Ramos (cell line): ENCODE data around the gene SMYD1.

Experiments
- in situ Hi-C: fragments of 300-500 bp; cut with MboI; formaldehyde crosslinking; loops from one replicate; pipeline ENCODE4 v1.14.3; 2022; ENCODE audit warnings: low sequenced_read_pairs; ENCODE audit not compliant: unreplicated experiment

SMYD1 gene

DNA sequence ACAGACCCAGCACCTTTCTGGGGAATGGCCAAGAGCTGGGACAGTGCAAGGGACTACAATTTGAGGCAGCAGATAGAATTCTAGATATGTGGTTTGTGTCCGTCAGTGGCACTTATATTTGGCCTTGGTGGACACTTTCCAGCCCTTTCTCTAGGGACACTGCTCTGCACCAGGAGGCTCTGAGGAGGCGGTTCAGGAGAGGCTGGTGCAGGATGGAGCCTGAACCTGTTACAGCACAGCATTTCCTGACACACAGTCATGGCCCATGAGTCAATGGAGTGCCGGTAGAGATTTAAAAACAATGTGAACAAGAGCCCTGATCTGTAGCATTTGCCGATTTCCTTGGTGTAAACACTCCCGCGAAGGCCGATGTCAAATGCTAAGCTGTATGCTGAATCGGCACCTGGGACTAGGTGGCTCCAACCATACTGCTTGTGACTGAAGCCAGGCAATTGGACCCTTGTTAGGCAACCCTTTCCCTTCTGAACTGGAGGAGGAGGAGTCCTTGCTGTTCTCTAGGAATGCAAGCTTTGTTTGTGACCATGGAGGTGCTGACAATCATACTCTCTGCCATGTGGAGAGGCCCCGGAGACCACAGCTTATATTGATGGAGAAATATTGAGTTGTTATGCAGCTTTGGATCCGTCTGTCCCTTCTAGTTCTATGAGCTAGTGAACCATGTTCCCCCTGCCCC lies 48.3 kb downstream of the SMYD1 start:
- in situ Hi-C loops = no loop called here

DNA sequence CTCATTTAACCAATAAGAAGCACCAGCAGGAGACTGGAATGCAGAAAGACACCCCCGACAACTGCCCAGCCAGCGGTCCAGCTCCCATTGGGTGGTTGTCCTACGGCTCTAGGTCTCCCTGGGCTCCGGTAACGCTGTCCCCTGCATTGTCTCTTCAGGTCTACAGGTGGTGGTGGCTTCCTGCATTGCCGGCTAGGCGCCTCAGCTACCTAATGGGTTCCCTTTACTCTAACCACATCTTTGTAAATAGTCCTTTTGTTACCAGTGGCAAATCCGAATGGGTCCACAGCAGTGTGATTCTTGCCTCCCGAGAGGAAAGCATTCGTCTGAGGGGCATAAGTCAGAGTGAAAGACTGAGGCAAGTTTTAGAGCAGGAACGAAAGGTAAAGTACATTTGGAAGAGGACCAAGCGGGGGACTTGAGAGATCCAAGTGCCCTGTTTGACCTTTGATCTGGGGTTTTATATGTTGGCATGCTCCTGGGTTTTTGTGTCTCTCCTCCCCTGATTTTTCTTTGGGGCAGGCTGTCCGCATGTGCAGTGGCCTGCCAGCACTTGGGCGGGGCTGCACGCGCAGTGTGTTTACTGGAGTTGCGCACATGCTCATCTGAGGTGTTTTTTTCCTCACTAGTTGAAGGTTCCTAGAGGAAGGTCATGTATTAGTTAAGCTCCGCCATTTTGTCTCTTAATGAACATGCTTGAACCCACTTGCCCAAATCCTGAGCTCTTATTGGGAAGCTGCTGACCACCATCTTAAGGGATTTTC lies 49.2 kb downstream of the SMYD1 start:
- in situ Hi-C loops = no loop called here

DNA sequence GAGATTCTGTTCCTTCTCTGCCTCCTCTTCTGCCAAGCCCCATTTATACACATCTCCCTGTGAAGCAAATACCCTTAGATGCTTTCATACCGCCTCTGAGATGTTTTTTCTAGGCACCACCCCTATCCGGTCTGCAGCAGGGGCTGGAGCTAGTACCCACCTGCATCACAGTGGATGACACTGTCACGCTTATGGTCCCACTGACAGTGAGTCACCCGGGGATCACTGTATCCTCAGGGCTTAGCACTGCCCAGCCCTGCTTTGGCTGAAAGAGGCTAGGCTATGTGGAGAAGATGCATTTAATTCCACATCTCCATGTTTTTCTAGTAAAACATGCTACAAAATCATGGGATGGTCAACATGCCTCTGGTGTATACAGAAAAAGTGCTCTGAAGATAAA lies 50.3 kb downstream of the SMYD1 start:
- in situ Hi-C loops = no loop called here

- in situ Hi-C loops = no loop called here
Observed at GRCh38 chr2:88121678-88122077, 54.1 kb downstream of the SMYD1 start.

DNA sequence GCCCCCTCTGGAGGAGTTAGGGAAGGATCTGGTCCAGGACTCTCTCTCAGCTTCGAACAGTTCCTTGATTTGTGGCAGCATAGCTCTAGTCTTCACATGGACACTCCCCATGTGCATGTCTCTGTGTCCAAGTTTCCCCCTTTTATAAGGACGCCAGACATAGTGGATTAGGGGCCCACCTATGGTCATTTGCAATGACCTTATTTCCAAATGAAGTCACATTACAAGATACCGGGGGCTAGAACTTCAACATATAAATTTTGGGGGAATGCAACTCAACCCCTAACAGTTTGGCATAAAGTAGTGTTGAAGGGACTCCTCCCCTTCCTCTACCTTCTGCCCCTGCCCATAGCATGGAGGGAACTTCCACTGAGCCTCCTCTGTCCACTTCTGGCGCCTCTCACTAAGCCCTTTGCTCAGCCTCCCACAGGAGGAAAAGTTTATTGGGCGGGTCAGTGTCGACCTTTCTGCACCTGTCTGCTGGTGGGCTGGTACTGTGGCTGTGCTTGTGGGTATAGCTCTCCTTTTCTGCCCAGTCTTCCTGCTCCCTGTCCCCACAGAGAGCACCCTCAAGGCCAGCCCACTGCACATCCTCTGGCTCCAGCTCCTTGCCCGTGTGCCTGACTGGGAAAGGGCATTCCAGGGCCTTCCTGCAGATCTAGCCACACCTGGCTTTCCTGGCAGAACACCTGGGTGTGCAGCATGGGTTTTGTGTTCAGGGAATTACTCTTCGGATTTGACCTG lies 54.7 kb downstream of the SMYD1 start:
- in situ Hi-C loops = no loop called here

GRCh38 chr2:88123164-88123974 lies 55.7 kb downstream of the SMYD1 start:
- in situ Hi-C loops = no loop called here

DNA sequence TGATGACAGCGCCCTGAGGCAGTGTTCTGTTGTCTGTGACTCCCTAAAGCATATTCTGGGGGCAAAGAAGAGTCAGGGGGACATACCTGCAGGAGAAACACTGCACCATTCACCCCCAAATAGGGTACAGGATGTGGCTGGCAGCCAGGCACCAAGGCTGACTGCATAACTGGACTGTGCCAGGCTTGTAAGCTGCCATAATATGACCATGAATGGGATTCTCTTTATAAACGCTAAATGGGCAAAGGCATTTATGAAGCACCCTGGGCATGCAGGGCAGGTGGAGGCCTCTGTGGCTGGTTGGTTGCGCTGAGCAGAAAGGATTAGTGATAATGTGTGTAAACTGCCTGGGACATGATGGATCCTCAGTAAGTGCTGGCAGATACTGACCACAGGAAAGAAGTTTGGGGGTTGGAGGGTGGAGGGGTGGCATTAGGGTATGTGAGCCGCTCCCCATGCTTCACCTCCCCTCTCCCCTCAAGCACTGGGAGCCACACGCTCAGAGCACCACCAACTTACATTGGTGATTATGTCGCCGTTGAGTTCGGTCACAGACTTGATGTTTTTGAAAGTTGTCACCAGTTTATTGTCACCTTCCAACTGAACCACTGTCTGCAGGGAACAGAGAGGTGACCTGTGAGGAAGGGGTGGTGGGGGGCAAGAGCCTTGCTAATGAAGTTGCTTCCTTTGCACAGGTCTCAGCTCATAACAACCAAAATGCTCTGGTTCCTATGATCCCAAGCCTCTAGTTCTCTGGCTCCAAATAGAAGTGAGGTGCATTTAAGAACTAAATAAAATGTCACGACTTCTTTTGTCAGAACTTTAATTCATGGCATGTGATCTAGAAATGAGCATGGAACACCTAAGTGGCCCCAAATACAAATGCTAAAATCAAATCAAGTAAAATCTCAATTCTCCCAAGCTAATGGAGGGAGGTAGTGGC lies 56.6 kb downstream of the SMYD1 start:
- in situ Hi-C loops = no loop called here

DNA sequence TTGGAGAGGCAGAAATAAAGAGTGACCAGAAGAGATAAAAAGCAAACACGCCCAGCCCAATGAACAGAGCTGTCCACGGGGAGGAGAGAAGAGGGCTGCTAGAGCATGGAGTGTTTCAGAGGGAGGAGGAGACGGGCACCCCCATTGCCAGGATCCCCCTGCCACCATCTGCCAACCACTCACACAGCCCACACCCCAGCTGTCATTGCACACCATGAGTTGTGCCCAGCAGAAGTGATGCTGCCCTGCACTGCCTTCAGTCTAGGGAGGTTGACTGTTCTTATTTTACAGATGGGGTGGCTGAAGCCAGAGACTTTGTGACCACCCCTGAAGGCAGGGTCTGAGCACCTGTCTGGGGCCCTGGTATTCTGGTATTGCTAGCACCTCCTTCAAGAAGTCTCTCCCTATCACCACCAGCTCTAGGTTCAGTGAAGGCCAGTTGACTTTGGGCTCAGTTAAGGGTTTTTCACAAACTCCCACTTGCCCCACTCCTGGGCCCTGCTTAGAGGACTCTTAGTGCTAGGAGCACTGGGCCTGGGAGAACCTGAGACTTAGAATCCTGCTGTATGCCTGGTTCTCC lies 57.8 kb downstream of the SMYD1 start:
- in situ Hi-C loops = no loop called here

DNA sequence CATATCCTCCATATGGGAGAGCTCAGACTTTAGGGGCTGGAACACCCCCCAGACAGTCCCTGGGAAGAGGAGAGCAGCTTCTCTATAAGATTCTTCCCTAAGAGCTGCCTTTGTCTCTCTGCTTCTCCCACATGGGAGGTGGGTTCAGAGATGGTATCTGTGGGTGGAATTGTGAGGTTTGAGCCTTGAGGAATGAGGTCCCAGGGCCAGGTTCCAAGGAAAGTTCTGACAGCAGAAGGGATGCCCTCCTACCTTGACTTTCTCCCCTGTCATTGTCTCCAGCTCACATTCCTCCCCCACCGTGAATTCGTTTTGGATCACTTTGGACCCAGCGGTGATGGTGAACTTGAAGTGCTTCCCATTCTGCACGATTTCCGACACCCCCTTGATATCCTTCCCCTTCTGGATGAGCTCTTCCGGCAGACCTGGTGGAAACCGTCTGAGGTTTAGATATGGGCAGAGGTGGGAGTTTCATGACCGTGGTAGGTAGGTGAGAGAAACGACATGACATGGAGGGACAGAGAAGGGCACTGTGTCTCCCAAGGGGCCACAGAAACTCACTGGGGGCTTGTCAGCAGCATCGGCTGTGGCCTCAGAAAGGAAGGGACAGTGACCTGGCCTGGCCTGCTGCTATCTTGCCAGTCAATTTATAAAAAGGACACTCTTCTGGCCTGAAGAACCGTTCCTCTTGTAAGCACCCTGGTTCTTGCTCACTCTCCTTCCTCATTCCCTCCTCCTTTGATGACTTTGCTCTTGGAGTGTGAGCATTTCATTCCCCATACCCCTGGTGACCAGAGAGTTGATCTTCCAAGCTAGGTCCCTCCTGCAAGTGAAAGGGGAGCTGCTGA lies 58.5 kb downstream of the SMYD1 start:
- in situ Hi-C loops = no loop called here

DNA sequence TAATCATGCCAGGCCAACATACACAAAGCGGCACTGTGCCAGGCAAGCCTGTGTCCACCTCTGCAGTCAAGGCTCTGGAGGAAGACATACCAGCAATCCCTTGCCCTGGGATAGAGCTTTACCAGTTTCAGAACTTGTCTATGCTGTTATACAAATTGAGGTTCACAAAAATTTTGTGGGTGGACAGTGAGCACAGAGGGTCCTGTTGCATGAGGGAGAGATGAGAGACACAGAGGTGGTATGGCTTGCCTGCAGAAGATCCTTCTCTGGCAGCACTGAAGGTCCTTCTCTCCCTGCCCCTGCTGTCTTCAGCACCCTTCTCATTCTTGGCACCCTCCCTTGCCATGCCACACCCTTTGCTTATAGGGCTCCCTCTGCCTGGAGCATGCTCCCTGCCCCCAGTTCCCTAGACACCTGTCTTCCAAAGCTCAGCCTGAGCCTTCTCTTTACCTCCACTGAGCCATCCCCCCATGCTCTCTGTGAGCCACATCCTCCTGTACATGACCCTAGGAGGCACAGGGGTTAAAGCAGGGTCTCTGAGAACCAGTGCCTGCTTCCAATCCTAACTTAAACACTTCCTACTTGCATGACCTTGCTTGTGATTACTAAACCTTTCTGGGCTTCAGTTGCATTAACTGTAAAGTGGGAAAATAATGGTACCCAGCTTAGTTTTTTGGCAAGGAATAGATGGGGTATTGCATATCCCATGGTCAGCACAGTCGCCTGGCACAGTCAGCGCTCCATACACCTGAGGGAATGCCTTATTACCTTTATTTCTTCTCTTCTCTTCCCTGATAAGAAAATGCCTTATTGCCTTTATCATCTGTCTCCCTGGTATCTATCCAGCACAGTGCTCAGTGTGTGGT lies 59.4 kb downstream of the SMYD1 start:
- in situ Hi-C loops = no loop called here

DNA sequence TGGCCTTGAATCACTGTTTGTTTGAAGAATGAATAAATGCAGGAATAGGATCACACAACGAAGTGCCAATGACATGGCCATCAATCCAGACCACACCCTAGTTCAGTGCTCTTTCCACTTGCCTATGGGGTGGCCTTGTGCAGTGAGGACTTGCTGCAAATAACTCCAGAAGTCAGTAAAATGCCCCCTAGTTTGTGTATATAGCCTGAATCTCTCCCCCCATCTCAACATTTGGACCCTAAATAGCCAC lies 59.9 kb downstream of the SMYD1 start:
- in situ Hi-C loops = no loop called here

- in situ Hi-C loops = no loop called here
Observed at GRCh38 chr2:88127888-88128653, 60.4 kb downstream of the SMYD1 start, which contains the start of gene FABP1. Gene FABP1, minus strand, starts transcription at chr2:88128062. Its CDS starts 45 bp downstream, at chr2:88128017.

DNA sequence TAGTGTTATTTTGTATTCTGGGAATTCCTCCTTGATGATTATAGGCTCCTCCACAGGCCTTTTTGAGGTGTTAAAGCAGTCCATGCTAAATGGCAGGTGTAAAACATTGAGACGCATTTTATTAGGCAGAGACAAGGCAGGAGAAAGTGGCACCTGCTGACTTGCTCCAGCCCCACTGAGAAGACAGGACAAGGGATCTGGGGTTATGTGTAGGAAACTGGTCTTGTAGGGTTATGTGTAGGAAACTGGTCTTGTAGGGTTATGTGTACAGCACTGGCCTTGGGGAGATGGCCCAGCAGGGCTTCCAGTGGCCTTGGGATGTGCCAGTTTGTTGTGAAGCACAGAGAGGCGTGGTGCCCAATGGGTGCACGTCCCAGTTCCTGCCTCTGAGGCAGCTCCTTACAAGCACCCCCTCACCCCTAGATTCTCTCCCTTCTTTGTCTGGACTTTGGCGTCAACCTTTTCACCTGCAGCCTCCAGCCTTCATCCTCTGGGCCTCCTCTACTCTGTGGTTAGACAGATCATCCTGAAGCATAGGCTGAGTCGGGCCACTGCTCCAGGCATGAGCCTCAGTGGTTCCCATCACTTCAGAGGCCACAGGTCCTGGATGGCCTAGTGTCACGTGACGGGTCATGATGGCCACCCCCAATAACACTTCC lies 61.2 kb downstream of the SMYD1 start:
- in situ Hi-C loops = no loop called here

- in situ Hi-C loops = no loop called here
Observed at GRCh38 chr2:88129313-88129959, 61.8 kb downstream of the SMYD1 start.

DNA sequence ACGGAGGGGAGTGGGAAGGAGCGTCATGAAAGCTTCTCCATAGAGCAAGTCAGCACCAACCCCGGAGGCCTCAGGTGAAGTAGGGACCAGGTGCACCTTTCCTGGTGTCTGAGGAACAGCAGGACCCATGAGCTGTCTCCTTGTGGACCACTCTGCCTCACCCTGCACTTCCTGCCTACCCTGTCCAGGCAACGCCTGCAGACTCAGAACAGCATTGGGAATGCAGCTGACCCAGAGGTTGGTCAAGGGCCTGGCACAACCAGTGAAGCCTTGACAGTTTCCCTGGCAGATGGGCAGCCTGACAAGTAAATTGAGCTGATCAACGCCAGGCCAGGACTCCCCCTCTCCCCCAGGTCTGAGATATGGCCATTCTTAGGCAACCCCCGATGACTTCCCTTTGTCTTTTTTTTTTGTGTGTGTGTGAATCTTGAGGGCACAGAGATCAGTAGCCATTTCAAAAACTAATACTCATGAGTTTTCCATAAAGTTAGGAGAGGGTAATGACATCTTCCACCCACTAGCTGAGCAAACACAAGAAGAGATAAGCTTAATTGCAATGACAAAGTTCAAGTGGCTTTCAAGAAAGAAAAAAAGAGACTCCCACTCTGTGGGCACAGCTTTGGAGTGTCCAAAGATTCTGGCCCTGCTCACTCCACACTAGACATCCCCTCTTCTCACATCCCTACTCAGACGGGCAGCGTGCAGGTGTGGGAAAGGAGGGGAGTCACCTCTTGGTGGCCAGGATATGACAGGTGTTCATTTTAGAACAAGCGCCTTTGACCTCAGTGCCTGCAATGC lies 63.8 kb downstream of the SMYD1 start:
- in situ Hi-C loops = no loop called here
